ENCODE data around the gene AFAP1L1.

DNA sequence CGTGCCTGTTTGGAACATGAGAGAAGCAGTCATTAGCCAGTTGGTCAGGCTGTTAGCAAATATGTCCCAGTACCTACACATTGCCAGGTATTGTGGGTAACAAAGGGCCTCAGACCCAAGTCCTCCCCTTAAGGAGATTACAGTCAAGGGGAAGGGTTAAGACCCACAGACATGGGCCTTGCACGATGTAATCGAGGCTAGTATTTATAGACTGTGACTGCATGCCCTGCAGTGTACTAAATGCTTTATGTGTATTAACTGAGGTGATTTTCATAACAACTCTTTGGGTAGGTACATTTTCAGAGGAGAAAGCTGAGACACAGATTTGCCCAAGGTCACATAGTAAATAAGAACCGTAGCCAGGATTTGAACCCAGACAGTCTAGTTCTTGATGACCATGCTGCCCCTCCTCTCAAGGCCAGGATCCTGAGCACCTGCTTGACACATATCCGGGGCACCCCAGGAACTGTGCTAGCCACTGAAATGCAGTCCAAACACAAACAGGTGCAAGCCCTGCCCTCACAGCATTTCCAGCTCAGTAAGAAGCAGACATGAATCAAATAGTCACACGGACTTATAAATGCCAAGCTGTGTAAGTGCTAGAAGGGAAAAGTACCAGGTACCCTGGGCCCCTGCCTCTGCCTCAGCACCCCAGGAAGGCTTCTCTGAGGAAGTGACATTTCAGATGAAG is 41.6 kb downstream of the AFAP1L1 start:
- TF ChIP-seq CTCF (conservative IDR thresholded peaks at IDR 0.05 in 1 of 2, IDR thresholded peaks at IDR 0.05 in 1 of 2; ENCODE audit: extremely low read depth in 1 of 2, insufficient read depth in 1 of 2, low read depth in 1 of 2, low read length in 2 of 2) (no peak), EZH2 (IDR thresholded peaks at IDR 0.05; ENCODE audit: borderline replicate concordance, low read length) (no peak)

Data from mammary epithelial cell (primary cell).